ENCODE measurements around the gene MRPL2.

Gene MRPL2

GRCh38 chr6:43059168-43060033 is at the start of gene MRPL2, which contains the start of gene KLC4:
TSS of gene MRPL2 (minus strand) at chr6:43059434. CDS start at chr6:43059381, 53 bp downstream.
TSS of gene KLC4 (plus strand) at chr6:43059631. CDS start at chr6:43061336, 1,705 bp downstream.
- DNase-seq (ENCODE audit: low read depth): peak; percentile 99
- no peak for TF ChIP-seq CTCF (IDR thresholded peaks at IDR 0.05; ENCODE audit: insufficient read depth, low read depth, low read length, missing control alignments)
- peak within 1 kb of the TSS; percentile 95 for H3K4me3 ChIP-seq (ENCODE audit: low read length)

GRCh38 chr6:43107344-43108062 is 48.3 kb upstream of the MRPL2 start:
- no peak overlapping the region for H3K4me3 ChIP-seq (ENCODE audit: low read length)
- no peak for TF ChIP-seq CTCF (IDR thresholded peaks at IDR 0.05; ENCODE audit: insufficient read depth, low read depth, low read length, missing control alignments)
- DNase-seq (ENCODE audit: low read depth): no peak

- DNase-seq (ENCODE audit: low read depth): no peak
- TF ChIP-seq CTCF (IDR thresholded peaks at IDR 0.05; ENCODE audit: insufficient read depth, low read depth, low read length, missing control alignments): no peak
Measured at GRCh38 chr6:43105538-43106222, 46.4 kb upstream of the MRPL2 start.

GRCh38 chr6:43103253-43103876 is 44.1 kb upstream of the MRPL2 start:
- no peak for TF ChIP-seq CTCF (IDR thresholded peaks at IDR 0.05; ENCODE audit: insufficient read depth, low read depth, low read length, missing control alignments)
- no peak for DNase-seq (ENCODE audit: low read depth)
- no peak overlapping the region for H3K4me3 ChIP-seq (ENCODE audit: low read length)

More at GRCh38 chr6:43105538-43106222, 46.4 kb upstream of the MRPL2 start:
- H3K4me3 ChIP-seq (ENCODE audit: low read length): no peak overlapping the region

GRCh38 chr6:43101497-43101896 is 42.3 kb upstream of the MRPL2 start:
- H3K4me3 ChIP-seq (ENCODE audit: low read length): no peak overlapping the region
- no peak for TF ChIP-seq CTCF (IDR thresholded peaks at IDR 0.05; ENCODE audit: insufficient read depth, low read depth, low read length, missing control alignments)
- no peak for DNase-seq (ENCODE audit: low read depth)

GRCh38 chr6:43097502-43097901 is 38.3 kb upstream of the MRPL2 start:
- no peak overlapping the region for H3K4me3 ChIP-seq (ENCODE audit: low read length)
- DNase-seq (ENCODE audit: low read depth): no peak
- TF ChIP-seq CTCF (IDR thresholded peaks at IDR 0.05; ENCODE audit: insufficient read depth, low read depth, low read length, missing control alignments): no peak

Data from epithelial cell of esophagus (primary cell).